ENCODE data around the gene FMN1.
A peak's percentile ranks its signal among the peaks of the same experiment; 100 is the strongest.
"Not testable (repeated sequence)": the region's sequence is repeated elsewhere in the genome, so short reads cannot be mapped to it uniquely, and the experiment has no call there.

Gene FMN1

GRCh38 chr15:32957219-32957618 lies 237.3 kb downstream of the FMN1 start:
- DNase-seq = no peak

DNA sequence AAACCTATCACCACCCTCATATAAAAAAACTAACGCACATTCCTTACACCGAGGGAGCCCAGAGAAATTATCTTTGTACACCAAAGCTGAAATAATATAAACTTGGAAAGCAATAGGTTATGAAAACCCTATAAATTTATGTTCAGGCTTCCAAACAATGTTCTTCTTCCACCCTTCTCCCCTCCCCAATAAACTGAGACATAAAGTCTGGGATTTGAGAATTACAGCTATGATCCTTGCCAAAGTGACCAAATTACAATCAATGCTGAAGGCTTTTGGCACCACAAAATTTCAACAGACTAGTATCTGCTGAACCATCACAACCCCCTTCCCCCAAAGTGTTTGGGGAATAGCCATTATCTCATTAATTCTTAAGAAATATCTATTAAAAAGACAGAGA lies 237.8 kb downstream of the FMN1 start:
- no peak for DNase-seq

DNA sequence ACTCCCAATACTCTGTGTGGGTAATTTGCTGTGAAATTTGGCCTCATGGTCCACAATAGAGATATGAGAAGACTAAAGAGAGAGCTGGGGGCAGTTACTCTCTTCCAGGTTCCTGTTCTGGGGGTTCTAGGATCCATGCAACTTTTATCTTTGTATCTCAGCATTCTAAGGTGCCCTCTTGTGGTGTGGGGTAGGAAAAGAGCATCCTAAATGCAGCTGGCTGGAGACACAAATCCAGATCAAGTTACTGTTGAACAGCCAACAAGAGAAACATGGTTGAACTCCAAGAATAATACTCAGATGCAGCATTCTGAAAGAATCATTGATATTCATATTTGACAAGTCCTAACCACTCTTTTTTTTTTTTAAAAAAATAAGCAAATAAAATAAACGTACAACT lies 238.5 kb downstream of the FMN1 start:
- peak; percentile 29 to 40 for DNase-seq

DNA sequence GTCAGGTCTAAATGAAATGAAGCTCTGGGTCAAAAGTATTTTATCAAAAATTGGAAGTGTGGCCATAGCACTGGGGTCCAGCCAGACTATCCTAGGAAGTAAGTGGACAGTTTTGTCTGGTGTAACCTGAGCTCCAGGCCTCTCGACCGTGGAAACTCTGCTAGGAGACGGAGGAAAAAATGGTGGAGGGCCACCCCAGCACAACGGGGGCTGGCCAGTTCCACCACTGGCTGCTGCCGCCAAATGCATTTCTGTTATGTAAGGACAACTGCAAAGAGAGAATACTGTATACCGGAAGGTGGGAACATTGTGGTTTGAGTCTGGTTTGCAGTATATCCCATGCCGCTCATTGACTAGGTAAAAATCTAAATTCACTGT lies 241.0 kb downstream of the FMN1 start:
- no peak for DNase-seq

DNA sequence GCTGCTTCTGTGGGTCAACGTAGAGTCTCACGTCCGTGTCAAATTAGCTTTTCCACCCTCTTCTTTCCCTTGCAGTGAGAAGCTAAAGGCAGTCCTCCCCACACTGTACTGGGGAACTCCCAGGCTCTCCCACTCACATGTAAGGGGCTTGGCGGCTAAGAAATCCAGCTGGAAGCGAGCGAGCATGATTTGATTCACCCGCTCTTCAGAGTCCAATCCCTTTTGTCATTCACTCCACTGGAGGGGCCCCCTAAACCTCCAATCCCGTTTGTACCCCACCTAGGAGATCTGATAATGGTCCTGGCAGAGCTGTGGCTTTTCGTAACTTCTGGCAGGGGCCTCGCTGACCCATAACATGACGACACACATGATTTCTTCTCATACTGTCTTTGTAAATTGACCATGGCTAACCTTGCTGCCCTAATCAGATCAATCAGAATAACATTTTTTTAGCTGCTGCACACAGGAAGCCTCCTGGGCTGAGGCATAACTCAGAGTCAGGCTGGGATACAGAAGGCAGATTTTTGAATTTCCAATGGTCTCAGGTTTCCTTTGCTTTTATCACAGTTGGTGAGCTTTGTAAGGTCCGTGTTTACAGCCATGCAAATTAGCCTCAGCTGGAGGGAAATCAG lies 241.5 kb downstream of the FMN1 start:
- DNase-seq = no peak

- DNase-seq = no peak
Measured at GRCh38 chr15:32951736-32952464, 242.6 kb downstream of the FMN1 start.

DNA sequence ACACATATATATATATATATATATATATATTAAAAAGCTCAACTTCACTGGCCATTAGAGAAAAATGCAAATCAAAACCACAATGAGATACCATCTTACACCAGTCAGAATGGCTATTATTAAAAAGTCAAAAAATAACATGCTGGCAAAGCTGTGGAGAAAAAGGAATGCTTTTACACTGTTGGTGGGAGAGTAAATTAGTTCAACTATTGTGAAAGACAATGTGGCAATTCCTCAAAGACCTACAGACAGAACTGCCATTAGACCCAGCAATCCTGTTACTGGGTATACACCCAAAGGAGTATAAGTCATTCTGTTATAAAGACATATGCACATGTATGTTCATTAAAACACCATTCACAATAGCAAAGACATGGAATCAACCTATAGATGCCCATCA lies 244.5 kb downstream of the FMN1 start:
- not testable (repeated sequence) for DNase-seq

DNA sequence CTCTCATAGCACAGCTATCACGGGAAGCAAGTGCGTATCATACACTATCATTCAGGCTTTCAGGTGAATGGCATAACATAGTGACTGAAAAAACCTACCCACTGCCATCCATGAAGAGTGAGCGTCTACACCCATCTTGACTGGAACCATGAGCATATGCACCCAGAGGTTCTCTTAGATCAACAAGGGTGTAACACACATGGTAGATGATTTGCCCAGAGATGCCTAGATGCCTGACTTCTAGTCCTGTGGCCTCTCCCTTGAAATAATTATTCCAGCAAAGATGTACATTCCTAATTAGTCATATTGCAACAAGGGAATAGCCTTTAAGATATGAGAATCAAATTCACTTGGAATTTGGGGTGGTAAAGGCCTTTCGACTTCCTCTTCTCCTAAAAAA lies 248.3 kb downstream of the FMN1 start:
- no peak for DNase-seq

GRCh38 chr15:32944431-32944830 lies 250.1 kb downstream of the FMN1 start:
- DNase-seq = no peak

DNA sequence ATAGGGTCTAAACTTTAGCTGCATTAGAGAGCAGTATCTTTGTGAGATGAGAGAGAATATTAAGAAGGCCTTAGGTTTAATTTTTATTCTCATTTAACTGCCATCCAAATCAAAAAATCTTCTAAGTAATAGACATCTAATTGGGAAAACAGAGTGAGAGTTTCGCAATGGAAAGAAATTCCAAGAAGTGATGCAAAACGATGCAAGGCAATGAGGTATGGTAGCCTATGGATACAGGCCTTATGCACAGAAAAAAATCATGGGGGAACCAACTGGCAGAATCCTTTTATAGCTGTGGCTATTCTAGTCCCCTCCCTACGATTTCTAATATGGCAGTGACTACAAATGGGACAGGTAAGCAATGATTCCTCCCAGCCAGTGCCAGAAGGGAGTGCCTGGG lies 250.8 kb downstream of the FMN1 start:
- no peak for DNase-seq

DNA sequence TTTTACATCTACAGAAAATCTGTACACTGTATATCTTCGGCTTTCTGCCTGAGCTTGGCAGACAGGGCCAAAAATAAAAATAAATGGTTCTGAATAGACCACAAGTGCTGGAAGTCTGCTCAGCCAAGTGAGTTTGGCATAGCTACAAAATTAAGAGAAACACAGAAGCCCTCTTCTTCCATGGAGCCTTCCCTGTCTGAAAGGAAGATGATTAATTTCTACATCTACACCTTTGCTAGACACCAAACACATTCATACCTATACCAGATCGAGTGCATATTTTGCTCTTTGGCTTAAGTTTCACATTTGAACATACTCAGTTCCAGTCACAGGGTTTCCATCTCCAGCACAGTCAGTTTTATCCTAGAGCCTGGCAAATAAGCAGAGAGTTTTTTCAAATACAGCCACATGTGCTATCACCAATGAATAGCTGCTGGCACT lies 252.1 kb downstream of the FMN1 start:
- no peak for DNase-seq

DNA sequence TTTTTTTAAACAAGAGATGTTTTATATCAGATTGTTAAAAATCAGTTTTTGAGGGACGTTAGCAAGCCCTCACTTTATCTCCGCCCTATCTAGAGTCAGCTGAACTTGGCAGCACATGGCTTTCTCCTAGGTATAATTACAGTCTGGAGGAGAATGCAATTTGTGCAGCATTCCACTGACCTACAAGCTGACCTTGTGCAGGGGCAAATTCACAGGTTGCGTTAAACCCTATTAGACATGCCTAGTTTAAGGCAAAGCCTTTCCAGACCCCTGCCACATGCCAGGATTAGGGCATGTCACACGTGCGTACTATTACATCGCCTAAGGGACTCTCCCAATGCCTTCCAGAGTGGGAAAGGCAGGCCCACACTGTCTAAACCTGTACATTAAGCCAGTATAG lies 252.7 kb downstream of the FMN1 start:
- no peak for DNase-seq

GRCh38 chr15:32936976-32937375 lies 257.5 kb downstream of the FMN1 start:
- no peak for DNase-seq

GRCh38 chr15:32936283-32936918 lies 258.1 kb downstream of the FMN1 start:
- DNase-seq = peak; percentile 6 to 17

DNA sequence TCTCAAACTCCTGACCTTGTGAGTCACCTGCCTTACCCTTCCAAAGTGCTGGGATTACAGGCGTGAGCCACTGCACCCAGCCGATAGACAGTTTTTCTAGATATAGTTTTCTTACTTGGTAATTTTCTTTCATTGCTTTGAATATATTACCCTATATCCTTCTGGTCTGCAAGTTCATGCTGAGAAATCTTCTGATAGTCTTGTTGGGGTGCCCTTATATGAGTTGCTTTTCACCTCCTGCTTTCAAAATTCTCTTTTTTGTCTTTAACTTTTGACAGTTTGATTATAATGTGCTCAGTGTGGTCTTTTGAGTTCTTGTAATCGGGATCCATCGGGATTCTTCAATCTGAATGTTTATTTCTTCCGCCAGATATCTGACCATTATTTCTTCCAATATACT lies 259.4 kb downstream of the FMN1 start:
- DNase-seq = no peak

DNA sequence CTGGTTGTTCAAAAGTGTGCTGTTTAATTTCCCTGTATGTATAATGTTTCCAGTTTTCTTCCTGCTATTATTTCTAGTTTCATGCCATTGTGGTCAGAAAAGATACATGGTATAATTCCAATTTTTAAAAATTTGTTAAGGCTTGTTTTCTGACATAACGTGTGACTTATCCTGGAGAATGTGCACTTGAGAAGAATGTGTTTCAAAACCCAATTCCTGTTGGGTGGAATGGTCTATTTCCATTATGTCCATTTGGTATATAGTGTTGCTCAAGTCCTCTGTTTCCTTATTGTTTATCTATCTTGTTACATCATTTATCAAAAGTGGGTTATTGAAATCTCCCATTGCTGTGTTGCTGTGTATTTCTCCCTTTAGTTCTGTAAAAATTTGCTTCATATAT lies 261.3 kb downstream of the FMN1 start:
- no peak for DNase-seq

- DNase-seq = no peak
Measured at GRCh38 chr15:32928876-32929275, 265.6 kb downstream of the FMN1 start.

DNA sequence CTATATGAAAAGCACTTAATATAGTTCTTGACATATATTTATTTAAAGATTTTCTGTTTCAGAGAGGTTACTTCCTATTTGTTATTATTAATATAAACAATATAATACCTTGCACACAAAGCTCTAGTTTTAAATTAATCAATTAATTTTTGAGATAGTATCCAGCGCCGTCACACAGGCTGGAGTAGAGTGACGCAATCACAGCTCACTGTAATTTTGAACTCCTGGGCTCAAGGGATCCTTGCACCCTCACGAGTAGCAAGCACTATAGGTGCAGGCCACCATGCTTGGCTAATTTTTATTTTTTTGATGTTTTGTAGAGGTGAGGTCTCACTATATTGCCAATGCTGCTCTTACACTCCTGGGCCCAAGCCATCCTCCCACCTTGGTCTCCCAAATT lies 267.4 kb downstream of the FMN1 start:
- DNase-seq = no peak

DNA sequence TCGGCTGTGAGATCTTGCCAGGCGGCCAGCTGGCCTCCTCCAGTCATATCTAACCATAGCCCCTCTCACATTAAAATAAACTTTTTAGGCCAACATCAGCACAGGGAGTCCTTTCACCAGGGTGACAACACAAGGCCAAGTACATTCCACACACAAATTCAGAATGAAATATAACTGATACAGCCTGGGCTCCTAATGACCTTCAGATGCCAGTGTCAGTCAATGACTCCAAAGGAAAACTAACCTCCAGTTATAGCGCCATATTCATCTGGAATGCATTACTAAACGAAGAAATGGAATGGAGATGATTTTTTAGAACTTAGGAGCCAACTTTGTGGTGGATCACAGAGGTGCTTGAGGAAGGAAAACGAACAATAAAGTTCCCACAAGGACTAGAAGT lies 271.3 kb downstream of the FMN1 start:
- DNase-seq = no peak

- DNase-seq = no peak
Measured at GRCh38 chr15:32922541-32922940, 272.0 kb downstream of the FMN1 start.

- no peak for DNase-seq
Measured at GRCh38 chr15:32919749-32920414, 274.6 kb downstream of the FMN1 start.

GRCh38 chr15:32918547-32918946 lies 276.0 kb downstream of the FMN1 start:
- DNase-seq = no peak

GRCh38 chr15:32910839-32911238 lies 283.7 kb downstream of the FMN1 start:
- no peak for DNase-seq

GRCh38 chr15:32909431-32909830 lies 285.1 kb downstream of the FMN1 start:
- no peak for DNase-seq

Measured in inflammatory macrophage (primary cell).